Measurements from ENCODE around the gene BARX2.
A peak's percentile ranks its signal among the peaks of the same experiment; 100 is the strongest.
"Not testable (repeated sequence)": the region's sequence is repeated elsewhere in the genome, so short reads cannot be mapped to it uniquely, and the experiment has no call there.

The BARX2 gene, protein sequence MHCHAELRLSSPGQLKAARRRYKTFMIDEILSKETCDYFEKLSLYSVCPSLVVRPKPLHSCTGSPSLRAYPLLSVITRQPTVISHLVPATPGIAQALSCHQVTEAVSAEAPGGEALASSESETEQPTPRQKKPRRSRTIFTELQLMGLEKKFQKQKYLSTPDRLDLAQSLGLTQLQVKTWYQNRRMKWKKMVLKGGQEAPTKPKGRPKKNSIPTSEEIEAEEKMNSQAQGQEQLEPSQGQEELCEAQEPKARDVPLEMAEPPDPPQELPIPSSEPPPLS

DNA sequence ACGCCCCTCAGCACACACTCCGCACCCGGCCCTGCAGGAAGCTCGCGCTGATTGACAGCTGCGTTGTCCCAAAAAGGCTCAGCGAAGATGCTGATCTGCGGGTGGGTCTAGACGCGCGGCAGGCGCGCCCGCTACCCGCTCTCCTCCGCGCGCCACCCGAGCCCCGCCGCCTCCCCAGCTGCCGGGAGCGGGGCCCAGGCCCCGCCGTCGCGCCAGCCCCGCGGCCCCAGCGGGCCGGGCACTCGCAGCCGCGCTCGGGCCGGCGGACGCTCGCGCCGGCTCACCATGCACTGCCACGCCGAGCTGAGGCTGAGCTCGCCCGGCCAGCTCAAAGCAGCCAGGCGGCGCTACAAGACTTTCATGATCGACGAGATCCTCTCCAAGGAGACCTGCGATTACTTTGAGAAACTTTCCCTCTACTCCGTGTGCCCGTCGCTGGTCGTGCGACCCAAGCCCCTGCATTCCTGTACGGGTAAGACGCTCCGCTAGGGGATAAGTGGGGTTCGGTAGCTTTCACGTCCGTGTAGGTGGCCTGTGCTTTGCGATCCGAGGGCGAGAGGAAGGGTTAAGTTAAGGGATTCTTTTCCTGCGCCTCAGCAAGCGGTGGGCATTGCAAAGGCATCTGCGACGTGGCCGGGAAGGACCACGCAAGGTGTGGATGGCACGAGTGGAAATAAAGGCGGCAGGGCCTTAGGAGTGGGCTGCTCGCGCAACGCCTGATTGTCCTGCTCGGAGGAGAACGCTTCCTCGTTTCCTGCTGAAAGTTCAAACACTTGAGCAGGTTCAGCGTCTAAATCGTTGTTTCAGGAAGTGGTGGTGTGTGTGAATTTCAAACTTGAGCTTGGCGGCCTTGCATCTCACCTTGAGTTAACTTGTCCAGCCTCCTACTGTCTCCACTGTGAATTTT is at the start of gene BARX2:
BARX2 (plus strand) TSS at position 98 of the 907 bp plus-strand sequence; CDS start at position 286, 188 bp downstream.
- DNase-seq, result peak; percentile 60

DNA sequence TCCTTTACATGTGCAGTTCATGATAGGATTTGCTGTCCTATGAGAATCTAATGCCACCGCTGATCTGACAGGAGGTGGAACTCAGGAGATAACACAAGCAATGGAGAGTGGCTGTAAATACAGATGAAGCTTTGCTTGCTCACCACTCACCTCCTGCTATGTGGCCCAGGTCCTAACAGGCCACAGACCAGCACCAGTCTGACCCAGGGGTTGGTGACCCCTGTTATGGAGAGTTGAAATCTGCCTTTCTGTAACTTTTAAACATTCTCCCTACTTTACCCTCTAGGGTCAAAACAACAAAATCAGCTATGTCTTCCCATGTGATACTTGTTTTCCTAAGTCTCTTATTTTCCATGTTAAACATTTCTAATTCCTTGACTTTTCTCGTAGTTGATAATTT is 48.7 kb upstream of the BARX2 start:
- no peak for DNase-seq

DNA sequence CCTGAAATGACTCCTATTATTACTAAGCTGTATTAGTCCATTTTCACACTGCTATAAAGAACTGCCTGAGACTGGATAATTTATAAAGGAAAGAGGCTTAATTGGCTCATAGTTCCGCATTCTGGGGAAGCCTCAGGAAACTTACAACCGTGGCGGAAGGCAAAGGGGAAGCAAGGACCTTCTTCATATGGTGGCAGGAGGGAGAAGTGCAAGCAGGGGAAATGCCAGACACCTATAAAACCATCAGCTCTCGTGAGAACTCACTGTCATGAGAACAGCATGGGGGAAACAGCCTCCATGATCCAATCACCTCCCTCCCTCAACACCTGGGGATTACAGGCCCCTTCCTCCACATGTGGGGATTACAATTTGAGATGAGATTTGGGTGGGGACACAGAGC is 47.9 kb upstream of the BARX2 start:
- not testable (repeated sequence) for DNase-seq

DNA sequence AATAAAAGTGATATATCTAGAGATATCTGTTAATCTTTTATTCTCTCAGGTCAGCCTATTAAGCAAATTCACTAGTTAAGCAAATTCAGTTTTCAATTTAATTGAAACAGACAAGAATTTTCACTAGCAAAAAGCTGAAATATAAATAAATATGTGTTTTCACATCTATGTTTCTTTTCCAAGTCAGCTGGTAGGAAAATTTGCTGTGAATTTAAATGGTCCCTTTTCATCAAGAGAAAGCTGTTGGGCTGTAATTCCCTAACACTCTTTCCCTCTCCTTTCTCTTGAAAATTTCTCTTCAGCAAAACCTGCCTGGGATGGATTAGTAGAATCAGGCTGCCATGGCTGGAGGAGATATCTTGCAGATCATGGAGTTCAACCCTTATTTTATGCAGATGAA is 46.9 kb upstream of the BARX2 start:
- DNase-seq, result no peak

DNA sequence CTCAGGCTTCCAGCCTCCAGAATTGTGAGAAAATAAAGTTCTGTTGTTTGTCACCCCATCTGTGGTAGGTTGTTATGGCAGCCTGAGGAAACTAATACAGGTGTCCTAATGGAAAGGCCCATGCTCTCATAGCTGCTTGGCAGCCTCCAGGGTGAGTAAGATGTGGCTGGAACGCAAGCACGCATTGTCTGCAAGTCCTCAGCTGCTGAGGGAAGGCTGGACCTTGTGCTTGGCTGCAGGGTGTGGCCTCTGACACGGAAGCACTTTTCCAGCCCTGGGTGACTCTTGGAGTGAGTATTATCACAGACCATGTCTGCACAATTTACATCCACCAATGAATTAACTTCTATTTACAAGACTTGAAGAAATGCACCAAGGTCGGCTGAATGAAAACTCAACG is 44.4 kb upstream of the BARX2 start:
- no peak for DNase-seq

DNA sequence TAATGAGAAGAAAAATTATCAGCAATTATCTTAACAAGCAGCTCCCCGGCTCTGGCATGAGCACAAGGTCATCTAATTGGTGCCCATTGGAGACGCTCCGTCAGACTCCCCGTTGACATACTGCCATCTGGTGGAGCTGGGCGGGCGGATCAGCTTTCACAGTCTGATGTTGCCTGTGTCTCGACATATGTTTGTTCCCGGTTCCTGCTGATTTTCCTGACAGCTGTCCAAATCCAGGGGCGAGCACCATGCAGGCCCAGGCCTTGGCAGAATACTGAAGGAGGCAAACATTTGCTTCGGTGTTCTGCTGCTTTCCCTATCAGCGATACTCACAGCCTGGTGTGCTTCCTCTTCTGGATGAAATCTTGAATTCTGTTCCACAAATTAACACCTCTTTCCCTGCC is 43.8 kb upstream of the BARX2 start:
- peak; percentile 85 for DNase-seq

DNA sequence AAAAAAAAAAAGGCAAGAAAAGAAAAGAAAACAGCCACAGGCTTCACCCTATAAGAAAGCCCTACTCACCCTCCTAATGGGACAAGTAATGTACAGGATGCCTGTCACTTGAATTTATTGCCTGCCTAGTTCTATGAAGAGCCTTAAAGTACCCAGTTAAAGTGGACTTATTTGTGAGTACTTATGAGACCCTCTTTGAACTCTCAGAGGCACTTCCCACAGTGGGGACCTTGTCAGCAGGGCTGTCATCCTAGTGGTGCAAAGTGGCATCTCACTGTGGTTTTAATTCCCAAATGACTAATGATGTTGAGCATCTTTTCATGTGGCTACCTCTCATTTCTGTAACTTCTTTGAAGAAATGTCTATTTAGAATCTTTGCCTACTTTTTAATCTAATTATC is 41.8 kb upstream of the BARX2 start:
- no peak for DNase-seq

DNA sequence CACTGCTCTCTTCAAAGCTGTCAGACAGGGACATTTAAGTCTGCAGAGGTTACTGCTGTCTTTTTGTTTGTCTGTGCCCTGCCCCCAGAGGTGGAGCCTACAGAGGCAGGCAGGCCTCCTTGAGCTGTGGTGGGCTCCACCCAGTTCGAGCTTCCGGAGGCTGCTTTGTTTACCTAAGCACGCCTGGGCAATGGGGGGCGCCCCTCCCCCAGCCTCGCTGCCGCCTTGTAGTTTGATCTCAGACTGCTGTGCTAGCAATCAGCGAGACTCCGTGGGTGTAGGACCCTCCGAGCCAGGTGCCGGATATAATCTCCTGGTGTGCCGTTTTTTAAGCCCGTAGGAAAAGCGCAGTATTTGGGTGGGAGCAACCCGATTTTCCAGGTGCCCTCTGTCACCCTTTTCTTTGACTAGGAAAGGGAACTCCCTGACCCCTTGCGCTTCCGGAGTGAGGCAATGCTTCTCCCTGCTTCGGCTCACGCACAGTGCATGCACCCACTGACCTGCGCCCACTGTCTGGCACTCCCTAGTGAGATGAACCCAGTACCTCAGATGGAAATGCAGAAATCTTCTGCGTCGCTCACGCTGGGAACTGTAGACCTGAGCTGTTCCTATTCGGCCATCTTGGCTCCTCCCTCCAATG is 31.2 kb upstream of the BARX2 start:
- not testable (repeated sequence) for DNase-seq

DNA sequence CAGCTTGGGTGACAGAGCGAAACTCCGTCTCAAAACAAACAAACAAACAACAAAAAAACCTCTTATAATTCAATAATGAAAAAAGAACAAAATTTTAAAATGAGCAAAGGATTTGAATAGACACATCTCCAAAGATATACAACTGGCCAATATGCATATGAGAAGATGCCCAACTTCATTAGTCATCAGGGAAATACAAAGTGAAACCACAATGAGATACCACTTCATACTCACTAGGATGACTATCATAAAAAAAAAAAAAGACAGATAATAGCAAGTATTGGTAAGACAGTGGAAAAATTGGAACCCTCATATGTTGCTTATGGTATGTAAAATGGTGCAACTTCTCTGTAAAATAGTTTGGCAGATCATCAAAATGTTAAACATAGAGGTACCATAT is 28.7 kb upstream of the BARX2 start:
- no peak for DNase-seq

DNA sequence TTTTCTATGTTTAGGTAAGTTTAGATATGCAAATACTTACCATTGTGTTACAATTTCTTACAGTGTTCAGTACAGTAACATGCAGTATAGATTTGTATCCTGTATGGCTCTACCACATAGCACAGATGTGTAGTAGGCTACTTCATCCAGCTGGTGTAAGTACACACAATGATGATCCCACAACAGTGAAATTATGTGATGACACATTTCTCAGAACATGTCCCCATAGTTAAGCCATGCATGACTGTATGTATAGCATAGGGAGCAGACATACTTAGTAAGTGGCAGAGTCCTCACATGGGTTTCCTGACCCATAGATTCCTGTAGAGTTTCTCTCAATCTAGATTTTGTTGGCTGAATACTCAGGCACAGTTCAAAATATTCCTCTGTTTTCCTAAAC is 26.8 kb upstream of the BARX2 start:
- DNase-seq, result no peak

DNA sequence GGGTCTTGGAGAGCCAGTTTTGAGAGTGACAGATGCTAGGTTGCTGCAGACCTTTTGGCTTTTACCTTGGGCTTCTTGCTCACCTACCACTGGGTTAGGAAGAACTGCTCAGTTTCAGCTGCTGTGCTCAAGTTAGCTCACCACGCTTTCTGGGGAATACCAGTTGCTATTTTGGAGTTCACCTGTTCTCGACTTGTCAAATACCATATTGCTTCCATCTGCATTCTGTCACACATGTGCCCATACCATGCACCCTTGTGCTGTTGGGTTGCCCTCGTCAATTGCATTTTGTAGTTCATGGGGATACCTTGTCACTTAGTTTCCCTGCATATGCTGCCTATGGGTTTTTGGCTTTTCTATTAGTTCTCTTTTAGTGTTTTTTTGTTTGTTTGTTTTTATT is 23.0 kb upstream of the BARX2 start:
- no peak for DNase-seq

DNA sequence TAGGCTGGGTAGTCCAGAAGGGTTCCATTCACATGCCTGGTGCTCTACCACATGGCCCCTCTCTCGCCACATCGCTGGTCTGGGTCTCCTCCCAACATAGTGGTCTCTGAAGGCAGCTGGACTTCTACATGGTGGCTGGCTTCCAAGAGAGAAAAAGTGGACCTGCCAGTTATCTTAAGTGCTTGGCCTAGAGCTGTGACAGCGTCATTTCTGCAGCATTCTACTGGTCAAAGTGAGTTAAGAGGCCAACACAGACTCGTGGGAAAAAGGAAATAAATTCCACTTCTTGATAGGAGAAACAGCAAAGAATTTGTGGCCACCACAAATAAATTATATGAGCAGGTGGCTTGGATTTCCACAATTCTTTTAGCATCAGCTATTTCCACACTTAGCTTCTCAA is 21.0 kb upstream of the BARX2 start:
- no peak for DNase-seq

DNA sequence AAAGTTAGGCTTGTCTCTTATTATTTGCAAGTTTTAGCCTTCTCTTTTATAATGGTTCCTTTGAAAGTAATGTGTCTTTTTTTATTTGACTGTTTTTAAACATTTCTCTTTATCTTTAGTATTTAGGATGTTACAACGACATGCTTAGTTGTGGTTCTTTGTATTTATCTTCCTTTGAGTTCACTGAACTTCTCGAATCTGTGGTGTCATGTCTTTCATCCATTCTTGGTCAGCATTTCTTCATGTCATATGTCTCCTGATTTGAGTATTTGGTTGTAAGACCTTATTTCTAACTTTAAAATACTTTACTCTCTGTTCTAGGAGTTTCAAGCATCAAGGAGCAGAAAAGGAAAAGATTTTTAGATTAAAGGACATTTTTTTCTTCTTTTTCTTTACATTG is 15.9 kb upstream of the BARX2 start:
- no peak for DNase-seq

DNA sequence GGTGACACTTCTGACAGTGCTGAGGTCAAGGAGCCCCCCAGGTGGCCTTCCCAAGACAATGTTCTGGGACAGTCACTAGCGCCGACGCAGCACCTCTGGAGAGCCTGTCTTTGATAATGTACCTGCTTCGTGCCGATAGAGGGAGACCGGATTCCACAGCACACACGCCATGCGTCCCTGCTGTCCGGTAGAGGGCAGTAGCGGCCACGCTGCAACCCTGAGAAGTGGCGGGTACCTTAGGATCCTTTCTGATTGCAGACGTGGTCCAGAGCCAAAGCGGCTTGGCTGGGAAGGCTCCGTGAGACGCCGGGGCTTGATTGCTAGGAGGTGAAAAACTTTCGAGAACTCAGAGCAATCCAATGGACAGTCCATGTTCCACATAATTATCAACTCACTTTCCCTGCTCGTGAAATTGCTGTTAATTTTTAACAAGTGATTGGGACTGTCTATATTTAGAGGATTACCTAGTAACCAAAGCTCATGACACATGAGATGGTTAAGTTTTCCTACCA is 11.4 kb upstream of the BARX2 start:
- peak; percentile 87 for DNase-seq

DNA sequence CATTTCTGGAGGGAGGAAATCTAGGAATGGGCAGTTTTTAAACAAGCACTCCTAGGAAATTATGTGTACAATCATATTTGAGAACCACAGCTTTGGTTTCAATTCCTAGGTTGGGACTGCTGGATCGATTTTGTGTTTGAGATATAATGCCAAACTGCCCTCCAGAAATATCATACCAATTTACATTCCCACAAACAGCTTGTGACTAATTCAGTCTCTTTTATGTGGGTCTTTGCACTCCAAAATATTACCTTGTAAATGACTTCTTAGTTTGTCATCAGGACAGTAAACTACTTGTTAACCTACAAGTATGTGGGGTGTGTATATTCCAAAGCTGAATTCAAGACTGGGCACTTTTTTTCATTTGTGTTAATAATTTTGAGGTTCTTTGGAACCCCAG is 9.8 kb upstream of the BARX2 start:
- no peak for DNase-seq

DNA sequence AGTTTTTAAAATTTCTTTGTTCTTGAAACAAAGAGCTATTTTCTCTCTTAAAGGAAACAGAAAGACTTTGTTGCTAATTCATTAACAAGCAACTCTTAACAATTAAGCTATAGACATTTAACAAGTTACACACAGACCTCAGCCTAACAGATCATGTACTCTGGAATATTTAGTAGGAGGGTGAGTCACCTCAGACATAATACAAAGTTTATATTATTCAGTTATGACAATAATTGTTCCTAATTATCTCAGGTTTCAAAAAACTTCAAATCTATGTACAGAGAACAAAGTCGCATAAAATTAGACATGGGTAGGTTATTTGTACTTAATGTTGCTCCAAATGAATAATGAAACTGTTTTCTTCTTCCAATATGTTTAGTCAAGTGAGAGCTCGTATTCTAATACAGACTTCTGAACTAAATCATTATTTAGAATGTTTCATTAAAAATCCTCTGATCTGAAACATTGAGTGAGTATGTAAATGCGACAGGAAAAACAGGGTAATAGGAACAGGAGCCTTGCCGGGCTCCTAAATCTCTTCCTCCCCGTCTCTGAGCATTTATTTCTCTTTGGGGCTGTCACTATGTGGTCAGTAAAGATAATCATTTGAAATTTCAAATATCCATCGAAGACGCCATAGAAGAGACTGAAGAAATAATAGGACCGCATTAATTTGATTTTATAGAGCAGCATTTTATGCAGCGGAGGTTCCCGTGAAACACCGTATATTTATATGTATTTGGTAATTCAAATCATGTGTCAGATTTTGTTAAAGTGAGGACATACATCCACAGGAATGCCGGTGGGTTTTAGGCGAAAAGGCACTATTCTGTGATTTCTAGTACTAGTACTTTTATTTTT is 8.7 kb upstream of the BARX2 start:
- no peak for DNase-seq

DNA sequence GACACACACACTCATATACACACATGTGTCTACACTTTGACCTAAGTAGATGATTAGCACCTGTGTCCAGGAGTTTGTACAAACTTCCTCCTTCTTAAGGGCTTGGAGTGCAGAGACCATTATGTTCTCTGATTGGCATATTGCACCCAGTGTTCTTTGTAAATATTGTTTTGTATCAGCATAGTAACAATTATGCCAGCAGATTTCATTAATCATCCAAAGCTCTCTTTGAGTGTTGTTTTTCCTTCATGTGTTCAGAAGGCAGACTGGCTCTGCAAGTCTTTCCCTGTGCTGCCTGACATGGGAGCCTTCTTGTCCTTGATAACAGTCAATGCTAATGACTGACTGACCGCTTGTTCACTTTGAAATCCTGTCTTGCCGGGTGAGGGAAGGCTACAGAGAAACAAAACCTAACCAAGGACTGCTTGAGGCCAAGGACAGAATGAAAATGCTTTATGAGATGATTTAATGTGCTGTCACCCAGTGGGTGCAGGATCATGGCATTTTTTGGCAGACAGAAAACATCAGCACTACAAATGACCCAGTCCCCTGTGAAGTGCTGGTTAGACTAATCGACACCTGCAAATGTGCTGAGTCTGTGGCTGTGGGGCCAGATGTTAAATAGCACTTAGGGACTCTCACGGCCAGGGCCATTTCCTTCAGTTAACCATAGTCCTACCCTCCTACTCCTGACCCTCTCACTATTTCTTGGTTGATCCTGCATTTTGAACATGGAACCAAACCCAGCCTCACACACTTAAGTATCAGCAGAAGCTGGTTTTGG is 6.6 kb upstream of the BARX2 start:
- no peak for DNase-seq

DNA sequence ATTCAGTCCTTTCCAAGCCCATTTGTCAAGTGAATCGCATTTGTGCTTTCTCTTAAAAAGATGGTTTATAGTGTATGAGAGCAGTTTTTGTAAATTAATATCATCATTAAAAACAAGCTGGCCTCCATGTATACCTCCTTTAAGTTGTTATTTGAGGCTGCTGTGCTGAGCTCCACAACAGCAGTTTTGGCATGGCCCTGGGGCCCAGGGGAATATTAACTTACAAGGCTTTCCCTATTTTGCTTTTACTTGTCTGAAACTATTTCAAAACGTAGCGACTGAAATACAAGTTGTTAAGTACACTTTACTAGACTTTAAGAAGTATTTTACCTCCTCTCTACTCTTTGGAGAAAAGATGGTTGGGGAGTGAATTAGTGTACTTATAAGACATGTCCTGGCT is 4.9 kb upstream of the BARX2 start:
- DNase-seq, result no peak

DNA sequence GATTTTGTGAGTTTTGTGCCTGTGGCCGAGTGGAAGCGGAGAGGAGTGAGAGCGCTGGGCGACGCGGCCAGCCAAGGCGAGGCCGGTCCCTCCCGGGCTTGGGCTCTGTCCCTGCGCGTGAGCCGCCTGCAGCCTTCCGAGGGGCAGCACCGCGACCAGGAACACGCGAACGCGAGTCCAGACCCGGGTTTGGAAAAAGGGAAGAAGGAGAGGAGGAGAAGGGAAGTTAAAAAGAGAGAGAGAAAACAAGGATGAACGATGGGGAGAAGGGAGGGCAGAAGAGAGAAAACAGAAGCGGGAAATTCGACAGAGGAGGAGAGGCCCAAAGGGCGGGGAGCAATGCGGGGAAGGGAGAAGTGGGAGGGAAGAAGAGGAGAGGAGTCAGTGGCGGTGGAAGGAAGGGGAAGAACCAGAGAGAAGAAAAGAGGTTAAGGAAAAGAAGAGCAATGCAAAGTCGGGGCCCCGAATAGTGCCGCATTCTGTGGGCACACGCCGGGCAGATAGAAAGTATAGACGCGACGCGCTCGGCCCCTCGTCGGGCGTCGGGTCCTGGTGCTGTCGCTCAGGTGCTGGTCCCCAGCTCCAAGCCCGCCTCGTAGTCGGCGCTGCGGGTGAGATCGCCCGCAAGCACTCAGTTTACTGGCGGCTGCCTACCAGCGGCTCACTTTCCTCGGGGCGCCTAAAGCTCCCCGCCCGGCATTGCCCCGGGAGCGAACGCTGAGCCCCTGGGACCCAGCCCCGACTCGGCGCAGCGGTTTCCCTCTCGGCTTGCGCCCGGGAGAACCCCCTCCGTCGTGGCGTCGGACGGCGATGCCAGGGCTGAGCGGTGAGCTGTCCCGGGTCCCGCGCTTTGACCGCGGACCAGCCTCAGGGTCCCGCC is 2.8 kb upstream of the BARX2 start:
- peak; percentile 56 for DNase-seq

DNA sequence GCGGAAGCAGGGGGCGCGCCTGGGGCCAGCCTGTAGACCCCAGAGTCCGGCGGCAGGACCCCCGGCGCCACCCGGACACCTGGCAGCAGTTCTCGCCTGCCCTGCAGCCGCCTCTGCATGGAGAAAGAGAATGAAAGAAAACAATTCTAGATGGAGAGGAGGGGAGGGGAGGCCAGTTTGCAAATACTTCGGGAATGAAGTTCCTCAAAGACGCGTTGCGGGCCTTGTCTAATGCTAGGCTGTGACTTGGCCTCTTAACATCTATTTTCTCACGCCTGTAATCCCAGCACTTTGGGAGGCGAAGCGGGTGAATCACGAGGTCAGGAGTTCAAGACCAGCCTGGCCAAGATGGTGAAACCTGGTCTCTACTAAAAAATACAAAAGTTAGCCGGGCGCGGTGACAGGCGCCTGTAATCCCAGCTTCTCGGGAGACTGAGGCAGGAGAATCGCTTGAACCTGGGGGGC is 2.1 kb upstream of the BARX2 start:
- DNase-seq, result no peak

Data from activated CD8-positive, alpha-beta memory T cell treated with anti-CD3 and anti-CD28 coated beads for 24 hours (primary cell).